GM10266 (cell line): ENCODE data around the gene NR2F2.
A peak's percentile ranks its signal among the peaks of the same experiment; 100 is the strongest.

ENCODE experiments used
- DNase-seq: peaks from one replicate; pipeline ENCODE4 v3.0.0; 2012; ENCODE audit errors: extremely low spot score
- TF ChIP-seq, protein P1 (sequence below): IDR thresholded peaks from 2 replicates; pipeline ENCODE4 v1.5.1; 2012; ENCODE audit warnings: mild to moderate bottlenecking, low read depth; ENCODE audit not compliant: control insufficient read depth, insufficient read depth; ENCODE audit errors: missing control alignments

NR2F2 gene

GRCh38 chr15:96362755-96363651 is 32.5 kb downstream of the NR2F2 start:
- TF ChIP-seq, protein P1, sequence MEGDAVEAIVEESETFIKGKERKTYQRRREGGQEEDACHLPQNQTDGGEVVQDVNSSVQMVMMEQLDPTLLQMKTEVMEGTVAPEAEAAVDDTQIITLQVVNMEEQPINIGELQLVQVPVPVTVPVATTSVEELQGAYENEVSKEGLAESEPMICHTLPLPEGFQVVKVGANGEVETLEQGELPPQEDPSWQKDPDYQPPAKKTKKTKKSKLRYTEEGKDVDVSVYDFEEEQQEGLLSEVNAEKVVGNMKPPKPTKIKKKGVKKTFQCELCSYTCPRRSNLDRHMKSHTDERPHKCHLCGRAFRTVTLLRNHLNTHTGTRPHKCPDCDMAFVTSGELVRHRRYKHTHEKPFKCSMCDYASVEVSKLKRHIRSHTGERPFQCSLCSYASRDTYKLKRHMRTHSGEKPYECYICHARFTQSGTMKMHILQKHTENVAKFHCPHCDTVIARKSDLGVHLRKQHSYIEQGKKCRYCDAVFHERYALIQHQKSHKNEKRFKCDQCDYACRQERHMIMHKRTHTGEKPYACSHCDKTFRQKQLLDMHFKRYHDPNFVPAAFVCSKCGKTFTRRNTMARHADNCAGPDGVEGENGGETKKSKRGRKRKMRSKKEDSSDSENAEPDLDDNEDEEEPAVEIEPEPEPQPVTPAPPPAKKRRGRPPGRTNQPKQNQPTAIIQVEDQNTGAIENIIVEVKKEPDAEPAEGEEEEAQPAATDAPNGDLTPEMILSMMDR = no peak
- DNase-seq = peak; percentile 42

DNA sequence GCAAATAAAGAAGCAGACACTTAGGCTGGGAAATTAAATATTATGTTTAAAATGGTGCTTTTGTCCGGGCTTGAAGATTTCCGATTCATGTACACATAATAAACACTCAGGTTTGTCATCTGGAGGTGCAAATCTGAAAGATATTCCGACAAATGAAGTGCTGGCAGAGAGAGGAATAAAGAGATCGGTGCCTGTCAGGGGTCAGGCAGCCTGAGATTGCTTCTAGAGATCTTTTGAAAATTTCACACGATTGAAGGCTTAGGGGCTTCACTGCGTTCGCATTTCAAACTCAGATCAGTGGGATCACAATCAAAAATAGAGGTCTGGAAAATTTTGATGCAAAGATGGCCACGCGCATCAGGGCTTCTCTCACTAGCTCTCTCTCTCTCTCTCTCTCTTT is 33.2 kb downstream of the NR2F2 start:
- TF ChIP-seq, protein P1 = no peak
- DNase-seq = no peak

- DNase-seq = peak; percentile 16
- TF ChIP-seq, protein P1 = no peak
Measured at GRCh38 chr15:96365781-96366525, 35.5 kb downstream of the NR2F2 start.

GRCh38 chr15:96366526-96366877 is 36.0 kb downstream of the NR2F2 start:
- TF ChIP-seq, protein P1 = no peak
- peak; percentile 5 for DNase-seq

- TF ChIP-seq, protein P1 = no peak
Measured at GRCh38 chr15:96367311-96368200, 37.1 kb downstream of the NR2F2 start.

DNA sequence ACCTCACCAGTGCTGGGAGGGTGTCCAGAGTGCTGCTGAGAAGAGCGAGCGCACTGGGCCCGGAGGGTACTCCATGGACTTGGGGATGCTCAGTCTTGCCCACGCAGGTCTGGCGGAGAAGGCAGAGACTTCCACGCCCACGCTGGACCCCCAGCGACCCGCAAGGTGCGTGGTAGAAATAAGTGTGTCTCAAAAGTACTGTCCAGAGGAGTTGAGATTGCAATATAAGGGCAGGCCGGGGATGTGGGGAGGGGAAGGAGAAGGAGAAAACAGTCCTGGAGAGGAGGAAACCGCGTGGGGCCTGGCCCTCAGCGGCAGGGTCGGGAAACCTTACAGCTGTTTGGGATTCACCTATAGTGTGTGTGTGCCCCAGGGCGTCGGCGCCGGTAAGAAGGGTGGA is 38.9 kb downstream of the NR2F2 start:
- no peak for DNase-seq
- TF ChIP-seq, protein P1 = no peak

More at GRCh38 chr15:96367311-96368200, 37.1 kb downstream of the NR2F2 start:
- peak; percentile 4 for DNase-seq
